Stimulated activated CD4-positive, alpha-beta T cell treated with anti-CD3 and anti-CD28 coated beads, Interleukin-15, amount 100 ng/mL, for 24 hours (primary cell): Measurements from ENCODE around the gene PRELID3B.

Experiments used
- DNase-seq: peaks from one replicate; pipeline ENCODE4 v3.0.0-alpha.2; 2020

The PRELID3B gene

DNA sequence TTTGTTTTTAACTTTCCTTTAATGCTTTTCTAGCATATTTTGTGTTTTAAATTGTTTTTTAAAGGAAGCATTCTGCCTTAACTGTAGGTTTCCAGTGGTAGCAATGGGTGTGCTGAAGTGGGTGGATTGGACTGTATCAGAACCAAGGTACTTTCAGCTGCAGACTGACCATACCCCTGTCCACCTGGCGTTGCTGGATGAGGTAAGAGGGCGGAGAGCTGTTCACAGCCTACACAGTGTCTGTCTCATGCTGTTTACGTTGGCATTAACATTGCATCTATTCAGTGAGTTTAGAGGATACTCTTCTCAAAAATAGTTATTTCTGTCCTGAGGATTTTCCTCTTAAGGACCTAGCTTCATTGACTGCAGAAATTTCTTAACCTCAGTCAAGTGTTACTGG is 49.7 kb downstream of the PRELID3B start:
- no peak for DNase-seq

GRCh38 chr20:58991715-58992114 is 50.9 kb downstream of the PRELID3B start:
- DNase-seq: no peak

- DNase-seq: no peak
Observed at GRCh38 chr20:58990651-58991445, 51.7 kb downstream of the PRELID3B start.

- no peak for DNase-seq
Observed at GRCh38 chr20:58989196-58989595, 53.4 kb downstream of the PRELID3B start.

DNA sequence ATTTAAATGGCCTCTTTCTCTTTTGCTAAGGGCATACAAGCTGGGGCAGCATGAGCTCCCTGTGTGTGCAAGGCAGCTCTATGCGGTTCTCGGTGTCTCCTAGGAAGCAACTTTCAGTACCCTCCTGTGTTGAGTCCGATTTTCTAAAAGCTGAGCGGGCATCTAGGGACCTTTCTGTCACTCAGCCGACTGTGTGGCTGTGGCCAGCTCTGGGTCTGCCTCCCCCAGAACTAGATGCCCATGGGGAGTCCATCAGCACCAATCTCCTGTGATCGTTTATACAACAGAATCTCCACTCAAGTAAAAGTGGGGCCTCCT is 54.1 kb downstream of the PRELID3B start:
- no peak for DNase-seq

DNA sequence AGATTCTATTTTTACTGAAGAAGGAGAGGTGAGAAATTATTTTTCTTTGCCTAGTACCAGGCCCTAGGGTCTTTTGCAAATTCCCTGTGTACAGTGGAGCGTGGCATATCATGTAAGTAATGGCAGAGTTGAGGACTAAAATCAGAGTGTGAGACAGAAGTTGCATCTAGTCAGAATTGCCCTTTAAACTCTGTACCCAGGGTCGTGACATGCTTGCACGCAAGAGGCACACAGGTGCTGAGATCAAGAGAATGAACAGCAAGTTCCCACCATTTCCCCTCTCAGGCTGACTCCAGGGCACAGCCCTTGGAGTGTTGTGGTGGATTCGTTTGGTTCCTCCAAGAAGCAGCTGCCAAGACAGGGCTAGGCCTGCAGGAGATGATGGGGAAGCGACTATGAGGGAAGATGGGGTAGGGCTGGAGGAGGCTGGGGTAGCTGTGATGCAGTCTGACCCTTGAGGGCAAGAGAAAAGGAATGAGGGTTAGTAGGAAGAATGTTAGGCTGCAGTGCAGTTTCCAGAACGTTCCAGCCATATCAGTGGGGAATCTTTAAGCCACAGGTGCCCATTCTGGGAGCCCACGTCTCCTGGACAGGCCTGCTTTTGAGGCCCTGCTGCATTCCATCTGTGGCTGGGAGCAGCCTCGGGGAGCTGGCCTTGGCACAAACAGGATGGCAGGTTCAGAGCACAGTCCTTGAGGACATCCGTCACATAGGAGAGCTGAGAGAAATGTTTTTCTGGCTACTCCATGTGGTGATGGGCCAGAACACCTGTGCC is 54.6 kb downstream of the PRELID3B start:
- DNase-seq: no peak

DNA sequence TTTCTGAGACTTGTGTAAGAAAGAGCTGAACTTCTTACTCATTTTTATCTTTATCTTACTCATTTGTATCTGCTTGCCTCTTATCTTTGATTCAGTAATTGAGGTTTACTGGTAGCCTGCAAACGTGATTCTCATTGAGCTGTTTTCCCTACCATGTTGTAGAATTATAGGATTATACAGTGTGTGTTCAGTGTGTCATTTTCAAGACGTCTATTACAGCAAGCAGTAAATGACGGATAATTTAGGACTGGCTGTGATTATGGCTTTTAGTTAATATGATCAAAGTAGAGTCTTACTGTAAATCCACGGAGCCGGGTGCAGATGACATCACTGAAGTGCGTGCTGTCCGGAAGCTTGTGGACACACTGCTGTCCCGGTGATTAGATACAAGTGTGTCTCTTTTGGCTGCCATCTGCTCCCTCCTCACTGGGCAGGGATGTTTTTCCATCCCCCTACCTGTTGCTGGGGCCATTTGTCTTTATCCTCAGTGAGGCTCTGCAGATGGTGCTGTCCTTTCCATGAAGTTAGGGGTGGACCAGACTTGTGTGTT is 55.5 kb downstream of the PRELID3B start:
- DNase-seq: no peak

DNA sequence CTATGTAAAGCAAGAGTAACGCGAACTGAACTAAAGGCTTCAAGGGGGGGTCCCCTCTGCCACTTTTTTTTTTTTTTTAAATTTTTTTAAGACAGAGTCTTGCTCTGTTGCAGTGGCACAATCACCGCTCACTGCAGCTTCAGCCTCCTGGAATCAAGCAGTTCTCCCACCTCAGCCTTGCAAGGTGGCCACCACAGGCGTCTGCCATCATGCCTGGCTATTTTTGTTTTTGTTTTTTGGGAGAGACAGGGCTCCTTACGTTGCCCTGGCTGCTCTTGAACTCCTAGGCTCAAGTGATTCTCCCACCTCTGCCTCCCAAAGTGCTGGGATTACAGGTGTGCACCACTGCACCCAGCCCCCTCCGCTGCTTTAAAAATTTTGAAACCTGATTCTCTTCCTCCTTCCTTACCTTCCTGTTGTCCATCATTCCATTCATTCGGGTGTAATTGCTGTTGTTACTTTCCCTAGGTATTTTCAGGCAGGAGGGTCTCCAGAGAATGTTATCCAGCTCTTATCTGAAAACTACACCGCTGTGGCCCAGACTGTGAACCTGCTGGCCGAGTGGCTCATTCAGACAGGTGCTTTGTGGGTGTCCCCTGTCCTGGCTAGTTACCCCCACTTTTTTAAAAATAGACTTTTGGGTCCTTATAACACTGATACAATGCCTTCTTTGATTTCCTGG is 56.2 kb downstream of the PRELID3B start:
- no peak for DNase-seq

DNA sequence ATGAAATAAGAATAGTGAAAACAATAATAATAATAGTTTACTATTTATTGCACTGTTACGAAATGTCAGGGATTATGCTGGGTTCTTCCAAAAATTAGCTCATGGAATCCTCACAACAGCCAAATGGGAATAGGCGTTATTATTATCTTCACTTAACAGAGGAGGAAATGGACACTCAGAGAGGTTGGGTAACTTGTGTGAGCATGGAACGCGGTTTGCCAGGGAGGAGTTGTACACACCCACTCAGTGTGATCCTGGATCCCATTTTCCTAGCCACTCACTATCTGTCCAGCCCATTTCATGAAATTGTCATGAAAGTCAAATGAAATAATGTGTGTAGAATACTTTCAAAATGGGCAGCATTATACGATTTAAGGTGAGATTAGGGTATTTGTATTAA is 56.9 kb downstream of the PRELID3B start:
- DNase-seq: no peak

DNA sequence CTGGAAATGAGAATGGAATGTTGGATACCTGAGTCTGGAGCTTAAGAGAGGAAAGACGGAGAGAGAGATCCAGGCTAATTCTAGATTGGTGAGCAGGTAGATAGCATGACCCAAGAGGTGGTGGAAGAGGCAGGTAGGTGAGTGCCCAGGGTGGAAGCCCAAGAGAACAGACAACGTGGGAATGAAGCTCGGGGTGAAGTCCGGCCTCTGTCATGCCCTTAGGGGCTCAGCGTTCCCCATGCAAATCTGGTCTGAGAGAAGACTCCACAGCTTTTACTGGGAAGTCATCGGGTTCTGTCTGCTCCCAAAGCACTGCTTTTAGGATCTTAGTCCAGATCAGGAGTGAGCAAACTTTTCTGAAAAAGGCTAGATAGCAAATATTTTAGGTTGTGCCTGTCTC is 57.9 kb downstream of the PRELID3B start:
- no peak for DNase-seq
